ENCODE measurements around the gene EPHA1.

Gene EPHA1

DNA sequence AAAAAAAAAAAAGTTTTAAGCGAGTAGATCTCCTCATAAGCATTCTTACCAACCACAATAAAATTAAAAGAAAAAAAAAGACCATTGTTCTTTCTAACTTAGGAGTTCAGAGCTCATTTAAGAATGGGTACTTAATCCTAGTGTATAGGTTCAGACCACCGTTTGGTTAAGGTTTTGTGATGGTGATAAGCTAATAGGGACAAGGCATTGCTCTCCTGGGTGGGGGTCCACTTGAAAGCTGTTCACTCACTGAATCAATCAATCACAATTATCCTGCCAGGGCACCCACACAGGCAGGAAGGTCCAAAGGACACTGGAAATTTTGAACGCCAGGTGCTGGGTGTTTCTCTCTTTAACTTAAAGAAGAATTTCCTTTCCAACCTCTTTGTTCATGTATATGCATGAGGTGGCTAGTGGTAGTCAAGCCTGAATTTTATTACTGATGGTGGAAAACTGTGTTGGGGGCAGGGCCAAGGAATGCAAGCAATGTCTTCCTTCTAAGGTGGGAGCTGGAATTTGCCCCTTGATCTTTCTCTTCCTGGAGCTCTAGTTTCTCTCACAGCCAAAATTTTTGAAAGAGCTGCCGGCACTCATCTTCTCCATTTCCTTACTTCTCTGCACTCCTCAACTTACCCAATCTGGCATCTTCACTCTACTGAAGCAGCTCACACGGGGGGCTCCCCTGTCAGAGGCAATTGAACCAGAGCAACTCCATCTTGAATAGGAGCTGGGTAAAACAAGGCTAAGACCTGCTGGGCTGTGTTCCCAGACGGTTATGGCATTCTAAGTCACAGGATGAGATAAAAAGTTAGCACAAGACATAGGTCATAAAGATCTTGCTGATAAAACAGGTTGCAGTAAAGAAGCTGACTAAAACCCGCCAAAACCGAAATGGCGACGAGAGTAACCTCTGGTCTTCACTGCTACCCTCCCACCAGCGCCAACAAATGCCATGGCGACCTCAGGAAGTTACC lies 38.7 kb downstream of the EPHA1 start:
- DNase-seq, result no peak

DNA sequence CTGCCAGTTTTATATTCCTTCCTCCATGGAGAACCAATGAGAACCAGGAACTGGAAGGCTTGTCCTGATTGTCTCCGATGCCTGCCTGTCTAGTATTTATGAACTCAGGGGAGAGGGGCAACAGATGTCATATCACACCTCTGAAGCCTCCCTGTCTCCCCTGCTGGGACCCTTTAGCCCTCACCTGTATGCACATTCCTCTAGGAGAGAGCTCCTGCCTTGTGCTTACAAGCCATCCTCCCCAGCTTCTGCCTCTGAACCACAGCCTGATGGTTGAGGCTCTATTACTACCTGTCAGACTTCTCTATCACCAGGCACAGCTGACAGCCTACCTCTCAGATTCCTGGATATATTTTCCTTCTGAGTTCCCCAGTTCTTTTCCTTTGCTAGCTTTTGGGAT lies 40.3 kb downstream of the EPHA1 start:
- DNase-seq, result no peak

DNA sequence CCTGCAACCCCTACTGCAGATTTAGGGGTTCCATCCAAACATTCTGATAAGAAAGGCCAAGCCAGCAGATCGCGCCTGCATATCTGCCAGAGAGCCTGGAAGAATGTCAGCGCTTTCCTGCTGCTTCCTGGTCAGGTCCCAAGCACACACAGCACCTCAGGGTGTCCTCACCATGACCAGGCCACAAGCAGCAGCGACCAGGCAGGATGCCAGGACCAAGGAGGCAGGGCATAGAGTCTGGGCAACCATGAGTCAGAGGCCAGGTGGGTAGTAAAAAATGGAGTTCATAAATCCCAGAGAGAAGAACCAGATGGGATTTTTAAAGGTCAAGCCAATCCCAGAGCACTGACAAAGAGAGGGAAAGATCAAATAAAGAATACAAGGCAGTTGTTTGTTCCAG lies 40.7 kb downstream of the EPHA1 start:
- no peak for DNase-seq

DNA sequence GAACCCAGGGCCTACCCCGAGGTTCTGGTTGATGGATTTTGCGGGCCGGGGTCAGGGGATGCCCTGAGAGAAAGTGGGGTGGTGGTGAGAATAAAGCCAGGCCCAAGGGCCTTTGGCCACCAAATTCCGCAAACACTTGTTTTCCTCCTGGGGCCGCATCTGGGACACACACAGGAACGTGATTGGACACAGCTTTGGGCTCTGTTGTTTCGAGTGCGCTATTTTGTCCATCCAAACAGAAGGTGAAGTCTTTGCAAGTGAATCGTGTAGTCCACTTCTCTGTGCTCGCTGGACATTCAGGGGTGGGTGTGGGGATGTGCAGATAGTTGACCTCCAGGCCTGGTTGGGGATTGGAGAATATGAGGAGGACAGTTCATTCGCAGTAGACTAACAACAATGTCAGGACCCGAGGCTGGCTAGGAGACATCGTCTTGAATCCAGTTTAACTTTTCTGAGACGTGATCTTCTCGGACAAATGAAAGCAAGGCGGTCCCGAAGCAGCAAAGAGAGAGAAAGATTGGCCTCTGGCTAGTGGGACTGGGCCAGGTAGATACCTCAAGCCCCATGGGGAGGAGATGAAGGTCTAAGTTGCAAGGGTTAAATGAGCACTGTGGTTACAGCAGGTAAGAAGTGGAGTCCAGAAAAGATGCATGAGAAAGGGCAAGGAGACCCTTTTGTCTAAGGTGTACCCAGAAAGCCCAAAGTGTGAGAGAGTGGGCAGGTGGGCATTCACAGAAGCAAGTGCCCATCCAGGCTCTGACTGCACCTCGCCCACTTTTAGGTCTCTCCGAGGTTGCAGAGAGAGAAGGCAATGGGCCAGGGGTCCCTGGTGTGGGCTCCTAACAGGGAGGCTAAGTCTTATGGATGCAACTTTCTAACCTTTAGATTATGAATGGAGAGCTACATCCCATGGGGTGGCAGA lies 45.4 kb downstream of the EPHA1 start:
- DNase-seq, result no peak

DNA sequence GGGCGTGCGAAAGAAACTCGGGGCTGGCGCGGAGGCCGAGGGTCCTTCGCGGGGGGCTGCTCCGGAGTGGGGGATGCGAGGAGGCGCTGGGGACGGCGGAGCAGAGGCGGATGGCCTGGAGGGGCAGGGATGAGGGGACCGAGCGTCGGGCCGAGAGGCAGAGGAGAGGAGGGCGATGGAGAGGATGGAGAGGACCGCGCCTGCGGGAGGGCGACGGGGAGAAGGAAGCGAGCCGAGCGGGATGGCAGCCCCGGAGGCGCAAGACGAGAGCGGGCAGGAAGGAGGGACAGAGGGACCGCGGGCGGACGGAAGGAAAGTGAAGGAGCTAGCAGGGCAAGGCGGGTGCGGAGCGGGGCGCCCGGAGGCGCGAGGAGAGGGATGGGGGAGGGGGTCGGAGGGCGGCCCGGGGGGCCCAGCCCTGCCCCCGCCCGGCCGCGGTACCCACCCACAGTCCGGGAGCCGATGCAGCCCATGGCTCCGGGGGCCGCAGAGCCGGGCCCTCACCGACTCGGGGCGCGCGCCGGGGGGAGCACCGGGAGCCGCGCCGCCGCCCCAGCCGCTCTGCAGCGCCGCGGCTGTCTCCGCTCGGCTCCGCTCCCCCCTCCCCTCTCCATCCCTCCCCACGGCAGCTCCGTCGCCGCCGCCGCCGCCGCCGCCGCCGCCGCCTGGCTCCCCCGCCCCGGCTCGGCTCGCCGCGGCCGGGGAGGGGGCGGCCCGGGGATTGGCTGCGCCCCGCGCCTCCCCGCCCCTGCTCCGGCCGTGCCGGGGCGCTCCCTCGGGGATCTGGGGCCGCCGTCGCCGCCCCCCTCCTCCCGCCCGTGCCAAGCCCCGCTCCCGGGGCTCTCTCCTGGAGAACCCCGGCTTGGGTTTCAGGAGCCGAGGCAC lies 46.3 kb downstream of the EPHA1 start, which contains the start of gene FAM131B:
Gene FAM131B (minus strand): TSS at position 583 of the 885 bp plus-strand sequence. CDS start 110 bp downstream, at position 473.
- no peak for DNase-seq

DNA sequence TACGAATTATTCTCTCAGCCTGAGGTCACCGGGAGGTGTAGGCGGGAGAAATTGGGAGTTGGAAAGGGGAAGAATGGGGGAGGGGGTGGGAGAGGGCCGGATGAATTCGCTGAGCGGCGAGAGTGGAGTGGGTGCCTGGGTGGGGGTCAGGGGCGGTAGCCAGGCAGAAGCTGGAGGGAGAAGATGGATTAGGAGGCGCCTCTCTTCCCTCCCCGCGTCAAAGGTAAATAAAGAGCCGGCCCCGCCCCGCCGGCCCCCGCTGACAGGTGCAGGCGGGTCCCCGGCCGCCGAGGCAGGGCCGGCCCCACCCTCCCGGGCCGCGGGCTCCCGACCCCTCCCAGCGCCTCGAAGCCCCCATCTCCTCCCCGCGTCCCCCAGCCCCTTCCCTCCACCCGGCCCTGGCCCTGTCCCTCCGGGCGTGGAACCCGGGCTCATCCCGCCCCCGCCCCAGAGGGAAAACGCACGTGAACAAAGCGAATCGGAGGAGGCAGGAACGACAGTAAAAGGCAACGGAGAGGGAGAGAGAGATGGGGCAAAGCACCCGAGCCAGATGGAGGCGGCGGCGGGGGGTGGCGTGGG lies 47.0 kb downstream of the EPHA1 start:
- no peak for DNase-seq

DNA sequence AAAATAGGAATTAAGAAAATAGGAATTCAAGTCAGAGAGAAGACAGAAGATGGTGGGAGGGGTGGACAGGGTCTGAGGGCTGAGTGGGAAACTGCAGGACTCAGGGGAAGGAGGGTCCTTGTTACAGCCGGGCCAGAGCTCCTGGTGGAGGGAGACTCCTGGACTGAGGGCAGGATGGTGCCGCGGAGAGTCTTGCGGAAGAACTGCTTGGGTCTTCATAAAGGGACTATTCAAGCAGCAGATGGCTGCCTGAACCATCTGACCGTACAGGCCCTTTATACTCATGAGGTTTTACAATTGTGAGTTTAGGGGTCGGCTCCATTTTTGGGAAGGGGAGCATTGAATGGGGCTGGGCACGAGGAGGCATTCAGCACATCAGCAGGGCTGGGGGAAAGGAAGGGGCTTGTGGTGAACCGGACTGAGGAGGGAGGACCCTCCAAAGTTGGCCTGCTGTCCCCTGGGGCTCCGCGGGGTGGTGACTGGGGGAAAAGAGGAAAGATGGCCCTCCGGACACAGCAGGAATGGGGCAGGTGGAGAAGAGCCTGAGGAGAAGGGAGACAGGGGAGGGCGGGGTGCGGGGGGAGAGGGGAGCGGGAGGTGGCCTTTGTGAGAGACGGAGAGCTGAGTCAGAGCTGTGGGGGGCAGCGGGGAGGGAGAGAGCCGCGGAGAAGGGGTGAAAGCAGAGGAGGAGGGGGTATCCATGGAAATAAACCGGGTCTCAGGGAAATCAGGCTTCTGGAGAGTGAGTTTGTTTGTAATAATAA lies 47.7 kb downstream of the EPHA1 start:
- DNase-seq, result no peak

DNA sequence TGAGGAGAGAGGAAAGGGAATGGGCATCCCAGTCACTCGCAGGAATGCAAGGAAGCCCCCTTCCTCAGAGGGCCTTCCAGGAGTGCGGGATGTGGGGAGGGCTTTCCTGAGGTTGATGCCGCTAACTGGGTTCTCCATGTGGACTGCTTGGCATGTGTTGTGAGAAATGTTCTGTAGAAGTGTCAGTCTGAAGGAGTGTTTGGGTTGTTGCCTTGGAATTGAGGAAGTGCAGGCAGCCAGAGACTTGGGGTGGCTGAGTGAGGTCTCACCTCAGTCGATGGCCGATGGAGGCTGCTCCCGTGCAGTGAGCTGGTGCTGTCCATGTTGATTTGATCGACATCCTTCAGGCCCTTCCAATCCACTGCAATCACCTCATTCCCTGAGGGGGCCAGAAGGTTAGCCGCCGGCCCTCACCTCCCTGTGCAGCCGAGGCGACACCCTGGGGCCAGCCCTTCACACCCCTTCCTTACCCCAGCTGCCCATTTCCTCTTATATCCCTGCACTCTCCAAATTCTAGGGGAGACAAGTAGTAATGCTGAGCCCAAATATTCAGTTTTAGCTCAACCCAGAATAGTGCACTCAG lies 48.8 kb downstream of the EPHA1 start:
- no peak for DNase-seq

DNA sequence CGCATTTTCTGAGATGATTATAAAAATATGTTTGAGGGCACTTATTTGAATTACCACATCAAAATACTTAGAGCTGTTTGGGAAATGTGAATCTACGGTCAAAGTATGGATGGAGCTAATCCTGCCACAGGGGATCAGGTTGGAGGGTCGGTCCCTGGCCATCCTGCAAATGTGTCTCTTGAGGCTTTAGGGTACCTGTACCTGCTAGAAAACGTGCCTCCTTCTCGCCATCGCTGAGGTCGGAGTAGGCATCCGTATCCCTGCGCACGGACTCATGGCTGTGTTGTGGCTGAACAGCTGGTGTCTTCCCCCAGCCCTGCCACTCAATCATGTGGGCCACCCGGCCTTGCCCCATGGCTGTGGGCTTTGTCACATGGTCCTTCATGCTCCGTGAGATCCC lies 50.0 kb downstream of the EPHA1 start:
- no peak for DNase-seq

DNA sequence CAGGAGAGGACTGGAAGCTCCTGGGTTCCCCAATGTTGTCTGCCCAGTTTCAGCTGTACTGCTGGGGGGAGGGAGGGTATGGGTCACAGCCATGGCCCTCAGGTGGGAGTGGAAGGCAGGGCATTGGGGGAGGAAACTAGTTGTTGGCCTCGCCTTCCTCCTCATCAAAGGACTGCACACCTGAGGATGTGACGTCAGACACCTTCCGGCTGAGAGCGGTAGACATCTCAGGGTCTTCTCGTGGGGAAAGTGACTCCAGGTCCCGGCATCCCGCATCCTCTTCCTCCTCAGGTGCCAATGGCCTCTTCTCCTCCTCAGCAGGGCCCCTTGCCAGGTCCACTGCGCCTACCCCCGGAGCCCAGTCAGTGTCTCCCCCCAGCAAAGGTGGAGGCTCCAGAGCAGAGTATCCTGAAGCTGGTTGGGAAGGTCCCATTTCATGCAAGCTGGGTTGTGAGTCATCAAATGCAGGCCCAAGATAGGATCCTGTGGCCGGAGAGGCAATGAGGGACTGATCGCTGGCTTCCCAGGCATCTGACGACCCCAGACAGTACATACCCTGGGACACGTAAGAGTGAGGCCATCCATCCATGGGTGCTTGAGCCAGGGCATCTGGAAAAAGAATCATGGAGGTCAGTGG lies 52.1 kb downstream of the EPHA1 start:
- no peak for DNase-seq

DNA sequence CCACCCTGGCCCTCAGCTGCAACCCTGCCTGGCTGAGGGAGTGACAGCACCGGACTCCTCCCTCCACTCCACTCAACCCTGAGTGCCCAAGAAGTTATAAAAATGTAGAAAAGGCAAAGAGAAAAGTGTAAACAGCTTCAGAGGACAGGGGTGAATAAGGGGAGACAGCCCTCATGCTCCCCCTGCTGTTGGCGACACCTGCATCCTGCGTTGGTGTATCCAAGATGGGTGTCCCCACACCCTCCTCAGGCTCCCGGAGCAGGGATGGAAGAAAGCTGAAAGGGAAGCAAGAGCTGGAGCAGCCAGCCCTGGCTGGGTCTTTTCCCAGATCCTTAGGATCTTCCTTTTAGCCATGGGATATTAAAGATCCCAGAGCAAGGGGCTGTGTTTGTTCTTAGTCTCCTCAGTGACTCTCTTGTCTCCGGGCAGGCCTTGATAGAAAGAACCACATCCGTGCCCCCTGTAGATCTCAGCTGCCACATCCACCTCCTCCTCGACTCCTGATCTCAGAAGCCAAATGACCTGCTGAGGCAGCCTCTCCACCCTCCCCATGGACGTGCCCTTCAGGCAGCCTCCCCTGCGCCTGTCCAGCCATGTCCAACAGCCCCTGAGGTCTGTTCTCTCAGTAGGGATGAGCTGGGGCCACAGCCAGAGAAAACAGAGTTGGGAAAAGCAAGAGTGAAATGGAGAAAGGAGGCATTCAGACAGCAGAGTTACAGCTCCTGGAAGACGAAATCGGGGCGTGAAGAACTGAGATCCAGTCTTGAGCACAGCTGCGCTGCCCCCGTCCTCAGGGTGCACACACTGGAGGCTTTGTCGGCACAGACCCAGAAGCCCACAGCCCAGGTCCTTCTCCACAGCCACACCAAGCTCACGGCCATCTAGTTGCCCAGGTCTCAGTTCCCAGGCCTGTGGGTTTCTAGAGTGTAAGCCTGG lies 52.9 kb downstream of the EPHA1 start:
- DNase-seq, result no peak

DNA sequence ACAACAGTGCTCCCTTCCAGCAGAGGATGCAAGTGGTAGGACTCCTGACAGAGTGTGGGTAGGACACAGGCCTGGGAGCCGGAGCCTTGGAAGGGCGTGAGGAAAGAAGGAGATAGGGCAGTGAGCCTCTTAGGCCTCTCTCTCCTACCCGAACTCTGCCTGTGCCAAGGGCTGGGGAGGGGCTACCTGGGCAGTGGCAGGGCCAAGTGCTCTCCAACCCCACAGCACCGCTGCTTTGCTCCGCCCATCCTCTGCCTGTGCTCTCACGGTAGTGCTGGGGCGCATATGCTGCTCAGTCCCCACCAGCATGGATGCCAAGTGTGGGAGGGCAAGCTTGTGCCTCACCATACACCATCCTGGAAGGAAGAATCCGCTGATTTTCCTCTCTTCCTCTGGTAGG lies 53.7 kb downstream of the EPHA1 start:
- DNase-seq, result no peak

DNA sequence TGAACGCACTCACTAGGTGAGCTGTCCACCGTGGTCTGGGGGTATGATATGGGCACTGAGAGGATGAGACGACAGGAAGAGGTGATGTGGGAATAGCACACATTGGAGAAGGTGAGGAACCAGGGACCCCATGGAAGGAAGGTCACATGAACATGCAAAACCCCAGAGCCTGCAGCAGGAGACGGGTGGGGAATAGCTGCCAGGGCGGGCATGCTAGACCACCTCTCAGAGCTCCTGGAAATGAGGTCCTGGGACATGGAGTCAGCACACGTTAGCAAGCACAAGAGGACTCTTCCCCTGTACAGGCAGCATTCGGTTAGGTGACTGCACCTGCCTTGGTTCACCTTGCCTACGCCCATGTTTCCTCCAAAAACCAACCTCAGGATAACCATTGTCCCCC lies 54.3 kb downstream of the EPHA1 start:
- no peak for DNase-seq

DNA sequence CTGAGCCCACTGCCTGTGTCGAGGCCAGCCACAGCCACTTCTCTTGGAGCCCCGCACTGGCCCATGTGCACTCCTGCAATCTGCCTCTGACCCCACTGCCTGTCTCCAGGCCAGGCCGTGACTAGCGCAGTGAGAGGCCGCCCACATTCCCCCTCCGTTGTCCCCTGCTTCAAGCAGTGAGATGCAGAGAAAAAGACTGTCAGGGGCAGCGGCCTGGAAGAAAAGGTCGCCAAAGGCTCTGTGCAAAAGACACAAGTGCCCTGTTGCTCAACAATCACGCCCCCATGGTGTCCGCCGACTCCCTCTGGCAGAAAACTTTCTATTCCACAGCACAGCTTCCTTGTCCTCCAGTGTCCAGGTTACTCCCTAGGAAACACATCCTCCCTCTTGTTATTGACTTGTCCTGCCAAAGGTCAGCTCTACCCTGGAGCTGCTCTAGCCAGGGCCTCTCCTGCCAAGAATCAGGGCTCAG lies 56.1 kb downstream of the EPHA1 start:
- peak; percentile 45 for DNase-seq

DNA sequence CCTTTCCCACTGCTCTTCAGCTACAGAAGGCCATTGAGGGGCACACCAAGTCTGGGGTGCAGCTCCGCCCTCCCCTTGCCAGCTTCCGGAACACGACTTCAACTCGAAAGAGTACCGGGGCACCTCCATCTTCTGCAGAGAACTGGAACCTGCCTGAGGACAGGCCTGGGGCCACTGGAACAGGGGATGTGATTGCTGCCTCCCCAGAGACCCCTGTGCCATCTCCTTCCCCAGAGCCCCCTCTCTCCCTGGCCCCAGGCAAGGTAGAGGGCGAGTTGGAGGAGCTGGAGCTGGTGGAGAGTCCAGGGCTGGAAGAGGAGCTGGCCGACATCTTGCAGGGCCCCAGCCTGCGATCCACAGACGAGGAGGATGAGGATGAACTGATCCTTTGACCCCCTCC lies 57.1 kb downstream of the EPHA1 start:
- DNase-seq, result no peak

DNA sequence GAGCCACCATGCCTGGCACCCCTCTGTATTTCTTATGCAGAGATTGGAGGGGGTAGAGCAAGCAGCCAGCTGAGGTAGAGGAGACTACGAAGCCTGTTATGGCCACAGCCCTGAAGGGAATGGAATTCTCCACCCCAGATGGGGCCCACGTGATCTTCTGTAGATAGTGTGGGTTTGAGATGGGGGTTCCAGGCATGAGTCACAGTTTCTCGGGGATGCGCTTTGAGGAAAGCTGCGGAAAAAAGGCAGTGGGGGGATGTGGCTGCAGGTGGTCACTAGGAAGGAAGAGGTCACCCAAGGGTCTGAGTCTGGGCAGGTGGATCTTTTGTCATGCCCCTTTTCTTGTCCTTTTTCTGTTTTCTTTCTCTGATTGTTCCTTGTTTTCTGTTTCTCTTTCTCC lies 57.6 kb downstream of the EPHA1 start:
- DNase-seq, result no peak

DNA sequence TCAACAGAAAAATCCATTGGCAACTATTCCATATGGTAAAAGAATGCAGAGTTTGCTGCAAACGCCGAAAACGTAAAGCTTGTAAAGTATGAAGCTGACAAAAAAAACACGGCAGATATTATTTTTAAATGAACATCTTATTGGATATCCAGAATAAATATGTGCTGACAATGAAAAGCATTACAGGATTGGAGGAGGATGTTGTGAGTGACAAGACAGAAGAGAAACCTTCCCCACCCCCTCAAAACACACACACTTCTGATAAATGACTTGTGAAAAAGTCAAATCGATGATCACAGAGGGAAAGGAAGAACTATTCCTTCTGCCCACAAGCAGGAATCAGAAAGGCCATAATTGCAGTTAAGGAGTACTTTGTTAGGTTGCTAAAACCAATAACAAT lies 60.7 kb downstream of the EPHA1 start:
- no peak for DNase-seq

DNA sequence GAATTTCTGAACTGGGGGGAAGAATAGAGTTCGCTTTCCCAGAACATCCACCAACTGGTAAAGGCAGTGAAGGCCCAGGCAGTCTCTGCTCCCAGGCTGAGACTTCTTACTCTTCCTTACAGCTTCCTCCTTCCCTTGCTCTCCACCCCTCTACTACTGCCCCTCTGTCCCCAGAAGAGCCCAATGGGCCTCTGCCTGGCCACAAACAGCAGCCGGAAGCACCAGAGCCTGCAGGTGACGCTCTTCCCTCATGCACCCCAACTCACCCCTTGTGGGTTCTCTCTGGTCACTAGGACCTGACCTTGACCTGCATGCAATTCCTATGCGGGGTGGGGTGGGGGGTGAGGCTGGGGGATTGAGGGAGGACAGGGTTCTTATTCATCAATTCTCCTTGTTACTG lies 62.6 kb downstream of the EPHA1 start:
- DNase-seq, result no peak

DNA sequence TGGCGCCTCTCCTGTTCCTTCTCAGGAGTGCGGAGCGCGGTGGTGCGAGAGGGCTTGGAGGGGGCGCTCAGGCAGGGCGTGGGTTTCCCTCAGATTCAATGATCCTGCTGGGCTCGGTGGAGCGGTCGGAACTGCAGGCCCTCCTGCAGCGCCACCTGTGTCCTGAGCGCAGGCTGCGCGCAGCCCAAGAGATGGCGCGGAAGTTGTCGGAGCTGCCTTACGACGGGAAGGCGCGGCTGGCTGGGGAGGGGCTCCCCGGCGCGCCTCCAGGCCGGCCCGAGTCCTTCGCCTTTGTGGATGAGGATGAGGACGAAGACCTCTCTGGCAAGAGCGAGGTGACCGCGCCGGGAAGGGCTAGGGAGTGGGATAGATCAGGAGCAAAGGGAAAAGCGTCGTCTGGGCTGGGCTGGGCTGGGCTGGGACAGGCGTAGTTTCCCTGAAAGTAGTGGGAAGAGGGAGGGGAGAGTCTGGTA lies 63.2 kb downstream of the EPHA1 start:
- peak; percentile 5 for DNase-seq

Data from MV-4-11 (cell line).